A673 (cell line): ENCODE results near the gene IRX4. TPM values are rescaled to one million over a fixed set of nuclear protein-coding genes. Genes with fewer than 3 reads are reported as not detected.

ENCODE experiments used
- BruUV-seq: library from RNA; stranded (reverse); fragments of 400-500 nt; replicated peaks from 2 replicates; lab custom pipeline; 2021; lab: Mats Ljungman, UMichigan
- CTCF ChIA-PET: fragments of 300-600 bp; sonication (Branson Sonifier 250); formaldehyde crosslinking; loops from one replicate; lab custom pipeline; 2022; ENCODE audit warnings: antibody characterized with exemption; lab: Charles Lee
- POLR2A ChIA-PET: fragments of 300-600 bp; sonication (Branson Sonifier 250); formaldehyde crosslinking; loops from one replicate; lab custom pipeline; 2022; ENCODE audit warnings: antibody characterized with exemption; ENCODE audit not compliant: low non-redundant PET; lab: Charles Lee
- DNase-seq: peaks from one replicate; pipeline ENCODE4 v3.0.0-alpha.2; 2015; ENCODE audit warnings: low spot score
- H3K27ac ChIP-seq: fragments of 200-600 bp; sonication (generic); 2 replicates; pipeline ENCODE4 v1.5.1; 2016; ENCODE audit warnings: mixed run types, low read depth, mild to moderate bottlenecking, mixed read lengths, antibody characterized with exemption, low read length; ENCODE audit not compliant: poor library complexity, severe bottlenecking
- H3K27me3 ChIP-seq: fragments of 200-600 bp; sonication (generic); replicated peaks from 2 replicates; pipeline ENCODE4 v1.6.1; 2017; ENCODE audit warnings: mixed run types, low read depth, mild to moderate bottlenecking, mixed read lengths, antibody characterized with exemption, low read length; ENCODE audit not compliant: insufficient read depth, poor library complexity
- H3K36me3 ChIP-seq: fragments of 200-600 bp; sonication (generic); 2 replicates; pipeline ENCODE4 v1.6.1; 2016; ENCODE audit warnings: mixed run types, mild to moderate bottlenecking, mixed read lengths, antibody characterized with exemption, low read length; ENCODE audit not compliant: insufficient read depth, poor library complexity, severe bottlenecking
- H3K4me1 ChIP-seq: fragments of 200-600 bp; sonication (generic); 2 replicates; pipeline ENCODE4 v1.6.1; 2017; ENCODE audit warnings: mixed run types, mild to moderate bottlenecking, mixed read lengths, antibody characterized with exemption, low read length; ENCODE audit not compliant: insufficient read depth, poor library complexity, severe bottlenecking
- H3K4me3 ChIP-seq: fragments of 200-600 bp; sonication (generic); 2 replicates; pipeline ENCODE4 v1.5.1; 2016; ENCODE audit warnings: low read depth, mixed run types, mild to moderate bottlenecking, mixed read lengths, low read length; ENCODE audit not compliant: poor library complexity, severe bottlenecking
- H3K9me3 ChIP-seq: fragments of 200-600 bp; sonication (generic); 2 replicates; pipeline ENCODE4 v1.6.1; 2016; ENCODE audit warnings: mixed run types, low read depth, mild to moderate bottlenecking, mixed read lengths, antibody characterized with exemption, low read length; ENCODE audit not compliant: poor library complexity, severe bottlenecking
- CTCF ChIP-seq: fragments of 300-800, 200-600 bp; sonication (generic); conservative IDR thresholded peaks from 2 replicates; pipeline ENCODE4 v1.5.1; 2017; ENCODE audit warnings: low read depth, mild to moderate bottlenecking, antibody characterized with exemption, low read length, moderate library complexity, mixed read lengths
- EZH2 ChIP-seq: fragments of 200-600 bp; sonication (generic); IDR thresholded peaks from 2 replicates; pipeline ENCODE4 v1.6.1; 2017; ENCODE audit warnings: borderline replicate concordance, low read depth, mild to moderate bottlenecking, mixed read lengths, antibody characterized with exemption, low read length; ENCODE audit not compliant: poor library complexity, severe bottlenecking
- intact Hi-C: fragments of 100-400 bp; cut with micrococcal nuclease; formaldehyde crosslinking; loops from one replicate; pipeline ENCODE4 v1.10.0; 2022; ENCODE audit not compliant: unreplicated experiment
- total RNA-seq: library from RNA; stranded (reverse); gene quantifications from 2 replicates; pipeline ENCODE4 v1.2.3, GENCODE V29; 2021

Gene IRX4
- total RNA-seq, 1 experiment from 2014 or later = not detected

- DNase-seq = peak; percentile 59
- BruUV-seq = no TSS peak
- no peak for TF ChIP-seq CTCF
- TF ChIP-seq EZH2 = peak; percentile 57
- intact Hi-C loops = no loop called here
- Histone ChIP-seq H3K36me3 (no peaks in the 10 kb centered on the region), H3K4me1 (peaks cover 3% of the 10 kb centered on the region), H3K9me3 (no peaks in the 10 kb centered on the region), H3K27ac (no peak overlapping the region), H3K27me3 (peaks cover 87% of the 10 kb centered on the region), H3K4me3 (no peak overlapping the region)
- ChIA-PET CTCF (interaction anchor here (0.7 kb wide), 1 partner anchor 28 kb away, joined by 3 read pairs; no protein-coding TSS in a partner anchor), POLR2A (no interaction called here)
Observed at GRCh38 chr5:1874771-1875220, 7.9 kb downstream of the IRX4 start.

- intact Hi-C loops = no loop called here
- TF ChIP-seq EZH2 = no peak
- no peak for TF ChIP-seq CTCF
- no TSS peak for BruUV-seq
- DNase-seq = no peak
- CTCF ChIA-PET = interaction anchor here (0.7 kb wide), 1 partner anchor 29 kb away, joined by 3 read pairs; no protein-coding TSS in a partner anchor
- POLR2A ChIA-PET = no interaction called here
- Histone ChIP-seq H3K9me3 (no peaks in the 10 kb centered on the region), H3K27me3 (peaks cover 87% of the 10 kb centered on the region), H3K27ac (no peak overlapping the region), H3K4me1 (peaks cover 3% of the 10 kb centered on the region), H3K4me3 (no peak overlapping the region), H3K36me3 (no peaks in the 10 kb centered on the region)
Observed at GRCh38 chr5:1874348-1874747, 8.4 kb downstream of the IRX4 start.

GRCh38 chr5:1873243-1873959 is 9.3 kb downstream of the IRX4 start:
- H3K36me3 ChIP-seq = no peaks in the 10 kb centered on the region
- intact Hi-C loops = no loop called here
- BruUV-seq = no TSS peak
- DNase-seq = no peak
- H3K4me1 ChIP-seq = peaks cover 3% of the 10 kb centered on the region
- no peak overlapping the region for H3K4me3 ChIP-seq
- no peak overlapping the region for H3K27ac ChIP-seq
- peaks cover 87% of the 10 kb centered on the region for H3K27me3 ChIP-seq
- no peaks in the 10 kb centered on the region for H3K9me3 ChIP-seq
- CTCF ChIA-PET = no interaction called here
- POLR2A ChIA-PET = no interaction called here
- TF ChIP-seq CTCF (no peak), EZH2 (no peak)
